HG03342 (cell line): ENCODE measurements around the gene RNF40.
"Not testable (repeated sequence)": the region's sequence is repeated elsewhere in the genome, so short reads cannot be mapped to it uniquely, and the experiment has no call there.

Experiments used
- ATAC-seq: cut with Tn5 transposase; IDR thresholded peaks from one replicate; pipeline ENCODE4 v1.9.1; 2021; ENCODE audit warnings: mild to moderate bottlenecking, moderate library complexity; ENCODE audit not compliant: unreplicated experiment

The RNF40 gene

DNA sequence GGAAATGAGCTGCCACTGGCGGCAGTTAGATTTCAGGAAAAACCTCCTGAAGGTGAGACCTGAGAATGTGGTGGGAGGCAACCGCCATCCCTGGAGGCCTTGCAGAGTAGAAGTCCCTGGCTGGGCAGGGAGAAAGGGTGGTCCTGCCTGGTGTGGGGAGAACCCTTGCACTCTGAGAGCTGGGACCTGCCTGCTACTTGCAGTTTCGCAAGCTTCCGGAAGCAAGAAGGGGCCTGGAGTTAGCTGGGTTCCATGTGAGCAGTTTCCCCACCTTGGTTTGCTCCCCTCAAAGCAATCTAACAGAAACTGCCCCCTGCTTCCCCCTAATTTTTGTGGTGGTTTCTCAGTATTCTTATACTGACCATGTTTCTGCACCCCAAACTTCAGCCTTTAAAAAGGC, 18.4 kb downstream of the RNF40 start:
- no peak for ATAC-seq

DNA sequence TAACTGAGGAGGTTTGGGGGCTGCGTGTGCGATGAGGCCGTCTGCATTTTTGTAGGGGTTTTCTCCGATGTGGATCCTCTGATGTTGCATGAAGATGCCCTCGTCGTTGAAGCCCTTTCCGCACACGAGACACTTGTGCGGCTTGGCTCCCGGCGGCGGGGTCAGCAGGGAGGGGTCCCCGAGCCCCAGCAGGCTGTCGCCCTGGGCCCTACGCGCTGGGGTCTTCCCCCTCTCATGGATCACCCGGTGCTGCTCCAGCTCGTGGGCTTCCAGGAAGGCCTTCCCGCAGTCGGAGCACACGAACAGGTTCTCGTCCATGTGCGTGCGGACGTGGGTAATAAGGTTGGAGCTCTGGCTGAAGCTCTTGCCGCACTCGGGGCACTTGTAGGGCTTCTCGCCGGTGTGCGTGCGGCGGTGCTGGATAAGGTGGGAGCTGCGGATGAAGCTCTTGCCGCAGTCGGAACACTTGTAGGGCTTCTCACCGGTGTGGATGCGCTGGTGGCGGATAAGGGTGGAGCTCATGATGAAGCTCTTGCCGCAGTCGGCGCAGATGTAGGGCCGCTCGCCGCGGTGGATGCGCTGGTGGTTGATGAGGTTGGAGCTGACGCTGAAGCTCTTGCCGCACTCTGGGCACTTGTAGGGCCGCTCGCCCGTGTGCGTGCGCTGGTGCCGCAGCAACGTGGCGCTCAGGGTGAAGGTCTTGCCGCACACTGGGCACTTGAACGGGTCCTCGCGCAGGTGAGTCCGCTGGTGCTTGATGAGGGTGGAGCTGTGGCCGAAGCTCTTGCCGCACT, 20.6 kb downstream of the RNF40 start:
- no peak for ATAC-seq

DNA sequence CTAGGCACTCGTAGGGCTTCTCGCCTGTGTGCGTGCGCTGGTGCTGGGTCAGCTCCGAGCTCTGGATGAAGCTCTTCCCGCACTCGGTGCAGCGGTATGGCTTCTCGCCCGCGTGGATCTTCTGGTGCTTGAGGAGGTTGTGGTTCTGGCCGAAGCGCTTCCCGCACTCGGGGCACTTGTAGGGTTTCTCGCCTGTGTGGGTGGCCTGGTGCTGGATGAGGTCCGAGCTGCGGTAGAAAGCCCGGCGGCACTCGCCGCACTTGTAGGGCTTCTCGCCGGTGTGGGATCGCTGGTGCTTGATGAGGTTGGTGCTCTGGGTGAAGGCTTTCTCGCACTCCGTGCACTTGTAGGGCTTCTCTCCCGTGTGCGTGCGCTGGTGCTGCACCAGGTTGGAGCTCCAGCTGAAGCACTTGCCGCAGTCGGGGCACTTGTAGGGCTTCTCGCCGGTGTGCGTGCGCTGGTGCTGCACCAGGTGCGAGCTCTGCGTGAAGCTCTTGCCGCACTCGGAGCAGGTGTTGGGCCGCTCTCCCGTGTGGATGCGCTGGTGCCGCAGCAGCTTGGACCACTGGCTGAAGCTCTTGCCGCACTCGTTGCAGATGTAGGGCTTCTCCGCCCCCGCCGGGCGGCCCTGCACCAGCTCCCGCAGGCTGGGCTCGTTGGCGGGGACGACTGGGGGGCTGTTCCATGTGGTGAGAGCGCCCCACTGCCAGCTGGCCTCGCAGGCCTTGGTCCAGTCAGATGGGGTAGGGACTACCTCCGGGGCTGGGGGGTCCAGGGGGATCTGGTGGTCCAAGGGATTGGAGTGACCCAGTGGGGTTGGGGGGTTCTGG, 21.4 kb downstream of the RNF40 start:
- ATAC-seq = no peak

DNA sequence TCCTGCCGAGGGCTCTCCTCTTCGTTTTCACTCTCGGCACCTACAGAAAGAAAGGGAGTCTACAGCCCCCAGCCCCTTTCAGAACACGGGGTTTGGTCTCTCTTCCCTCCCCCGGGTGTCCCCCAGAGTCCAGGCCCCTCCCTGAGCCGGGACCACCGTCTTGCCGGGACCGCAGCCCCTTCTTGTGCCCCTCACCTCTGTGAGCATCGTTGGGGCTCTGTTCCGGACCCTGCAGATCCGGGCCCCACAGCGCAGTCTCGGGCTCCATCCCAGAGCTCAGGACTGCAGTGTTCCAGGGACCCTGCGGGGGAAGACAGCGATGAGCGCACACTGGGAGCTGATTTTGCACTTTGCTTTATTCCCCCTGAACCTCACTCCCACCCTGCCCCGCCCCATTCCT, 22.1 kb downstream of the RNF40 start:
- no peak for ATAC-seq

DNA sequence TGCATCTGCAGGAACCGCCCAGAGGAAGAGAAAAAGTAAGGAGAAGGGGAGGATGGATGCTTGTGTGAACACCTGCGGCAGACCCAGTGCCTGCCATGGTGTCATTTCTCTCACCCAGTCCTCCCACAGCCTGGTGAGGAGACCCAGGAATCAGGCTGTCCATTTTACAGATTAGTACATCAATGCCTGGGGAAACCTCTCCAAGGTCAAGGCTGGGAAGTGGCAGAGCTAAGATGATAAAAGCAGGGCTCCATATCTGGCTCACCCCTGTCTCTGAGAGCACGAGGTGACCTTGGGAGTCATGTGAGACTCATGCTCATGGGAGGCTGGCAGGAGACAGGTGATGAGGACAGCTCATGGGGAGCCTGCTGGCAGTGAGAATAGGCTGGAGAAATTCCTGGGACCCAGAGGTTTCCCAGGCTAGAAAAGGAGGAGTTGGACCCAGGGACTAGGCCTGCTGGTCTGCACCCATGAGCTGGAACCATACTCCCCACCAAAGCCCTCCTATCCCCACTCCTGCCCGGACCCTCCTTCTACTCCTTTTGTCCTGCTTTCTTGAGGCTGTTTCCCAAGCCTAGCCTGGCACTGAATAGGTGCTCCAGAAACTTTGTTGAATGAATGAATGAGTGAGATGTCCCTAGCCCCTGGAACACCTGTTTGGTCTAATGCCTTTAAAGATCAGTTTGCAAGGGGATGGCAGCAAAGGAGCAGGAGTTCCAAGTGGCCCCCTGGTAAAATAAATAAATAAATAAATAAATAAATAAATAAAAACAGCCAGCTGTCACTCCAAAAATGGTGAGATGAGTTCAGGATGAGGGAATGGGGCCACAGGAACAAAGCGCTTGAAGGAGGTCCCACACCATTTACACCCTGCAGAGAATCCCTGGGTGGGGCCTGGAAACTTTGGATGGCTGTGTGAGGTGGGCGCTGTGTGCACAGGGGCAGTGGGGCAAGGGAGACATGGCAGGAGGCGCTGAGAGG, 23.3 kb downstream of the RNF40 start:
- no peak for ATAC-seq

DNA sequence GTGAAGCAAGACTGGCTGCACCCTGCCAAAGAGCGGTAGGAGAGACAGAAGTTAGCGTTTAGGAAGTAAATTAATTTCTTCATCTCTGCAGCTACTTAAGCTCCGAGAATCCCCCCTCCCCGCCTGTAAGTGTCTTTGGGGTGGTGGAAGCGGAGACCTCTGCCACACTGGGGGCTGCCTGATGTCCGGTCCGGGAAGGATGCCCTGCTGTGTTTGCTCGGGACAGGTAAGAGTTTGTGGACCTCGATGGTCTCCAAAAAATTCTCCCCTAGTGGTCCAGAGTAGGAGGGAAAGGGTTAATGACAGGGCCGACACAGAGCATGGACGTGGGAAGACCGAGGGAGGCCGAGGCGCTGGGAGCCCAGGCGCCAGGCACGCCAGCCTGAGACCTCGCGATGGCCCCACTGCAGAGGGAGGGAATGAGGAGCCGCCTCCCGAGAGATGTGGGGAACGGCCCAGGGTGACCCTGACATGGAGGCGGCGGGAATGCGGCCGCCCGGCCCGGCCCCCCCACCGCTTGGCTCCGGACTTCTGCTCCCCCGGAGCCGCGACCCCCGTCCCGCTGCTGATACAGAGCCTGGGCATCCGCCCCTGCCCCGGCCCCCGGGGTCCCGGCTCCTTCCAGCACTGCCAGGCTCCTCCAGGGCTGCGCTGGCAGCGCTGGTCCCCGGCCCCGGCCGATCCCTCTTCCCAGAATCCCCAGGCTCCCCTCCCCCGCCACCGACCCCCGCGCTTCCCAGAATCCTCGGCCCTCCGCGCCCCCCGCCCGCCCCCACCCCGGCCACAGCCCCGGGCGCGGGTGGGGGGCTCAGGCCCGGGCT, 24.2 kb downstream of the RNF40 start:
- ATAC-seq = no peak

DNA sequence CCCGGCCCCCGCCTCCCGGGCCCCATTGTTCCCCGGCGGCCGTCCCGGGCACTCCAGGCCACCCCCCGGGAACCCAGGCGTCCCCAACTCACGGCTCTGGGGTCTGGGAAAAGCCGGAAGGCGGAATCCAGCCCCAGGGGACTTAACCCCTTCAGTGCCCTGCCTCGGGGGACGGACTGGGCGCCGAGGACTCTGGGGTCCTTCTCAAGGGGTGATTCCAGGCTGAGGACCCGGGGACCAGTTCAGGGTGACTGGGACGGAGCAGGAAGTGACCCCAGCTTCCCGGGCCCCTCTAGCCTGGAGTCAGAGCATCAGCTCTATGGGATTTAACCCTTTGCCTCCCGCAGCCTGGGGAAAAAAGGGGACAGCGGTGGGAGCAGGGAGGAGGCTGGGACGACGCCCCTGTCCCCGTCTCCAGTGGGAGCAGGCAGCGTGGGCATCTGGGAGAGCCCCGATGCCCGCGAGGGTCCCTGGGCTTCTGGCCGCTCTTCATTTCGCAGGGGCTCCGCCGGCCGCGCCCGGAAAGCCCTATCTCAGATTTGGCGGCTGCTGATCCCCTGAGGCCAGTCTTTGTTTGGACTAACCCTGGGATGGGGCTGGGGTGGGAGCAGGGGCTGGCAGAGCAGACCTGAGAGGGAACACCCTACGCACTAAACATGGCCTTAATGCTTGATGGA, 25.0 kb downstream of the RNF40 start, which contains the start of gene ZNF629:
Gene ZNF629 (minus strand): TSS at position 270 of the 677 bp plus-strand sequence. CDS start 2,723 bp downstream, outside the sequence.
- no peak for ATAC-seq

DNA sequence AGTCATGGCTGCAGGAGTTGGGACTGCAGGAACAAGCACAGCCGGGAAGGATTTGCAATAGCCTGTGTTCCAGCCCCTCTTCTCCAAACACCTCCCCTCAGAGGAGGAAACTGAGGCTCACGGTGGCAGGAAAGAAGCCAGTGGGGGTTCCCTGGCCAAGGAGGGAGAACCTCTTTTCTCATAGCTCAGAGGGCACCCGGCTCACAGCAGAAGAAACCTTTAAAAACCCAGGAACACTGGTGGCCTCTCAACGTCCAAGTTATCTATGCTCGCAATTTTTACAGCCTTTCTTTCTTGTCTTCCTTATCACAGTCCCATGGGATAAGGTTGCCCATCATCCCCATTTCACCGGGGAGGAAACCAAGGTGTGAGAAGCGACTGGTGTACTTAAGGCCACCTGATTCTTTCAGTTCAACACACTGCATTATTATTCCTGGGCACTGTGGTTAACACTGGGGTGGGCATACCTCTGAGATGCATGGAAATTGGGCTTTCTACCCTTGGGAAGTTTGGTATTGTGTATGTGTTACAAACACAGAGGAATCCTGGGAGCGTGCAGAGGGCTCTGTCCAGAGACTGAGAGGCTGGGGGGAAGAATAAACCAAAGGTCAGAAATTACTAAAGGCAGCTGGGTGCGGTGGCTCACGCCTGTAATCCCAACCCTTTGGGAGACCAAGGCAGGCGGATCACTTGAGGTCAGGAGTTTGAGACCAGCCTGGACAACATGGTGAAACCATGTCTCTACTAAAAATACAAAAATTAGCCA, 25.7 kb downstream of the RNF40 start:
- ATAC-seq = no peak

DNA sequence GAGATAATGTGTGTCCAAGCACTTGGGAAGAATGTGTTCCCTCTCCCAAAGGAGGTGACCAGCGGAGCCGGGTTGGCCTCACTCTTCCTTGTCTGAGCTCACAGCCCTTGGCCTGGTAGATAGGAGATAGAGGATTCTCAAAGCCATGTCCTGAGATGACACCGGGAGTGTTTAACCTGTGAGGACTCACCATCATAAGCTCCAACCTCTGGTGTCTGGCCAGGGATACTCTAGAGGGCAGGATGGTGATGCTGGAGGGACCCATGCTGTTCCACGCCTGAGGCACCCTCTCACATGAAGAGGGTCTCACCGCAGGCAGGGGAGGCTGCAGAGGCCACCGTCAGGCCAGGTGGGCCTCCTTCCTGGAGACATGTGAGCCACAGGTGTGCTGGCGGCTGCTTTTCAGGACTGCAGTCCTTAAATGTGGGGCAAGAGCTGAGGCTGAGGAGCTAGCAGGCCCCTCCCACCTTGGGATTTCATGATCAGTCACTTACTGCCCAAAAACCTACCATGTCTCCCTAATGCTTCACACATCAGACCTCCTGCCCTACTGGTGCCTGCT, 31.5 kb downstream of the RNF40 start:
- ATAC-seq = no peak

DNA sequence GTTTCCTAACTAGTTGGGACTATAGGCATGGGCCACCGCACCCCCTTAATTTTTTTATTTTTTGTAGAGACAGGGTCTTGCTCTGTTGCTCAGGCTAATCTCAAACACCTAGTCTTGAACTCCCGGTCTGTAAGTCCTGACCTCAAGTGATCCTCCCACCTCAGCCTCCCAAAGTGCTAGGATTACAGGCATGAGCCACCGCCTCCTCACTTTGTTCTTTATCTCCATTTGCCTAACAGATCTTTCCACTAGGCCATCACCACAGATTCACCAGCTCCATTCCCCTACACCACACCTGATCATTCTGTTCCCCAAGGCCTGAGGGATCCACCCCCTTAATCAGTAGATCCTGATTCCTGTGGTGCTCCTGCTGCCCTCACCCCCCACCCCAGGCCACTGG, 32.5 kb downstream of the RNF40 start:
- no peak for ATAC-seq

DNA sequence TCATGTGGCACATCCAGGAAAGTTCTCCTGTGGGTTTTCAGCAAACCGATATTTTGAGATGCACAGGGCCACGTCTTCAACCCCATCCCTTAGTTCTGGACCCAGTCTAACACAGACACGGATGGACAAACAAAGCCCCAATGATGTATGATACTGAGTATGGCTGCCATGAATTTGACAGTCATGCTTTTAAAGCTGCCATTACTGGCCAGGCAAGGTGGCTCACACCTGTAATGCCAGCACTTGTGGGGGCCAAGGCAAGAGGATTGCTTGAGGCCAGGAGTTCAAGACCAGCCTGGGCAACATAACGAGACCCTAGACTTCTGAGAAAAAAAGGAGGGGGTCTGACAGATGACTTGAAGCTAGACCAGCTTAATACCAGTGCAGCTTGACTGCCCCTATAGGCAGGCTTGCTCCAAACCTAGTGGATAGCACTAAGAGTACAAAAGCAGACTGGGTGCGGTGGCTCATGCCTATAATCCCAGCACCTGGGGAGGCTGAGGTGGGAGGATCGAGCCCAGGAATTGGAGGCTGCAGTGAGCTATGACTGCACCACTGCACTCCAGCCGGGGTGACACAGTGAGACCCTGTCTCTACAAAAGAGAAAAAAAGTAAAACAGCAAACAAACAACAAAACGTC, 35.7 kb downstream of the RNF40 start:
- ATAC-seq = no peak

DNA sequence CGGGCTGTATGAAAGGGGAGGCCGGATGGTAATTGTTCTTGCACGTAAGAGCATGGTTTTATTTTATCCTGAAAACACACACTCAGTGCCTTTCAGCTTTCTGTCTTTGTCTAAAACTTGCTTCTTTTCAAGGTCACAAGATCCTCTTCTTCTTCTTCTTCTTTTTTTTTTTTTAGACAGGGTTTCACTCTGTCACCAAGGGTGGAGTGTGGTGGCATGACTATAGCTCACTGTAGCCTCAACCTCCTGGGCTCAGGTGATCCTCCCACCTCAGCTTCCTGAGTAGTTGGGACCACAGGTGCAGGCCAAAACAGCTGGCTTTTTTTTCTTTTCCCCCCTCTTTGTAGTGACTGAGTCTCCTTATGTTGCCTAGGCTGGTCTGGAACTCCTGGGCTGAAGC, 40.8 kb downstream of the RNF40 start:
- ATAC-seq = no peak

DNA sequence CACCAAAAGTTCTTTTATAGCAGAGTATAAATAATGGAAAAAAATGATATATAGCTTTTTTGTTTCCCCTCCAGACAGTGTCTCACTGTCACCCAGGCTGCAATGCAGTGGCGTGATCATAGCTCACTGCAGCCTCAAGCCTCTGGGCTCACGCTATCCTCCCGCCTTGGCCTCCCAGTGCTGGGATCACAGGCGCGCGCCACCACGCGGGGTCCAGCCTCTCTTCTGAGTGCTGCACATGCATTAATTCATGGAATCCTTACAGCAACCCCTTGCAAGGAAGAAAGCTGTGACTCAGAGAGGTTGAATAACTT, 42.9 kb downstream of the RNF40 start:
- ATAC-seq = no peak

DNA sequence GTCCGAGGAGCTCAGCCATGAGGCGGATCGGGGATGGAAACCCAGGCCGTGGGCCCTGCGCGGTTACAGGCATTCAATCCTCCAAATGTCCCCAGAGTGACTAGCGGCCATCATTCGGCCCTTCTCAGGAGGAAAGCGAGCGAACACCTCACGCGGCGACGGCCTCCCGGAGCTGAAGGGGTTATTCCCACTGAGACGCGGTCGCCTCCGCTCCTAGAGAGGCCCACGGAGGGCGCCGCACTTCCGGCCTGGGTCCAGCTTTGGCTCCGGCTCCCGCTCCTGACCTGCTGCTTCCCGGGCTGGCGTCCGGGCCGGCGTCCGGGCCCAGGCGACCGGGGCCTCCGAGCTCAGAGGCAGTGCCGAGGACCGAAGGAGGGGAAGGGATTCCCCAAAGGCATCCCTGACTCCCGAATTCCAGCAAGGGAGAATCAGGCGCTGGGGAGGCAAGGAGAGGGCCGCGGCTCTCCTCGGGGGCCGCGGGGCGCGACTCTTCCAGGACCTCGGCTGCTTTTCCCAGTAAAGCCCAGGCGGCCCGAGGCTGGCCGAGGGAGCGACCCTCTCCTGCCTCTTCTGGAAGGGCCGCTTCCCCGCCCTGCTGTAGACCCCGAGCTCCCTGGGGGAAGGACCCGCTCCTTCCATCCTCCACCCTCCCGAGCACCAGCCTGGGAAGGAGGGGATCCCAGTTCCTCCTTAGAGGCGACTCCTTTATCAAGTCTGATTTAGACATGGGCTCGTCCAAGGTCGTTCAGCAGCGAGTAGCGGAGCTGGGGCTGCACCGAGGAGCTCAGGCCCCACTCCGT, 43.4 kb downstream of the RNF40 start:
- ATAC-seq = no peak

DNA sequence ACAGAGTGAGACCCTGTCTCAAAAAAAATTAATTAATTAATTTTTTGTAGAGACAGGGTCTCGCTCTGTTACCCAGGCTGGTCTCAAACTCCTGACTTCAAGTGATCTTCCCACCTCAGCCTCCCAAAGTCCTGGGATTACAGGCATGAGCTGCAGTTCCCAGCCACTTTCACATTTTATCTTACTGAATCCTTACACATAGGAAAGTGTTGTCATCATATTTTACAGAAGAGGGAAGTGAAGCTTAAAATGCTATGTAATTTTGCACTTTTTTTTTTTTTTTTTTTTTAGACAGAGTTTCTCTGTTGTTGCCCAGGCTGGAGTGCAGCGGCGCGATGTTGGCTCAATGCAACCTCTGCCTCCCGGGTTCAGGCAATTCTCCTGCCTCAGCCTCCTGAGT, 46.0 kb downstream of the RNF40 start:
- ATAC-seq = no peak

DNA sequence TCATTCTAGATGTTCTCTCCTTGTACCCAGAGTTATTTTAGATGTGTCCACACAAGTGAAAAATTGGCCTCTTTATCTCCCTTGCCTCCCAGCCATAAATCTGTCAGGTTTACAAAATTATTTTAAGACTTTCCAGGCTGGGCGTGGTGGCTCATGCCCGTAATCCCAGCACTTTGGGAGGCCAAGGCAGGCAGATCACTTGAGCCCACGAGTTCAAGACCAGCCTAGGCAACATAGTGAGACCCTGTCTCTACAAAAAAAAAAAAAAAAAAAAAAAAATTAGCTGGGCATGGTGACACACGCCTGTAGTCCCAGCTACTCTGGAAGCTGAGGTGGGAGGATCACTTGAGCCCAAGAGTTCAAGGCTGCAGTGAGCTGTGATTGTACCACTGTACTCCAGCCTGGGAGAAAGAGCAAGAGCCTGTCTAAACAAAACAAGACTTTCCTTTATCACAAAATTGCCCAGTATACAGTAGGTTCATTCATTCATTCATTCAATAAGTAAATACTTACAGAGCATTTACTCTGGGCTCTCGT, 46.8 kb downstream of the RNF40 start:
- not testable (repeated sequence) for ATAC-seq

DNA sequence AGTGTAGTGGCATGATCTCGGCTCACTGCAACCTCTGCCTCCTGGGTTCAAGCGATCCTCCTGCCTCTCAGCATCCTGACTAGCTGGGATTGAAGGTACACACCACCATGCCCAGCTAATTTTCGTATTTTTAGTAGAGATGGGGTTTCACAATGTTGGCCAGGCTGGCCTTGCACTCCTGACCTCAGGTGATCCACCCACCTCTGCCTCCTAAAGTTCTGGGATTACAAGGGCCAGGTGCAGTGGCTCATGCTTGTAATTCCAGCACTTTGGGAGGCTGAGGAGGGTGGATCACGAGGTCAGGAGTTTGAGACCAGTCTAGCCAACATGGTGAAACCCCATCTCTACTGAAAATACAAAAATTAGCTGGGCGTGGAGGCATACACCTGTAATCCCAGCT, 47.6 kb downstream of the RNF40 start:
- not testable (repeated sequence) for ATAC-seq
